GM10248 (cell line): ENCODE measurements around the gene ITPR1.

ENCODE experiments used
- CTCF ChIA-PET: fragments of 300-600 bp; sonication (Branson Sonifier 250); formaldehyde crosslinking; extraction: SDS; loops from one replicate; lab custom pipeline; 2021; ENCODE audit warnings: antibody characterized with exemption; lab: Yijun Ruan, JAX
- POLR2A ChIA-PET: fragments of 350-650 bp; sonication (Branson Sonifier 250); formaldehyde crosslinking; extraction: SDS; loops from one replicate; lab custom pipeline; 2020; ENCODE audit warnings: antibody characterized with exemption; lab: Yijun Ruan, JAX
- DNase-seq: peaks from one replicate; pipeline ENCODE4 v3.0.0; 2012; ENCODE audit errors: extremely low spot score
- TF ChIP-seq, protein P1 (sequence below): IDR thresholded peaks from 2 replicates; pipeline ENCODE4 v1.5.1; 2012; ENCODE audit warnings: mild to moderate bottlenecking, low read depth; ENCODE audit errors: extremely low read depth, missing control alignments, control extremely low read depth

The ITPR1 gene

DNA sequence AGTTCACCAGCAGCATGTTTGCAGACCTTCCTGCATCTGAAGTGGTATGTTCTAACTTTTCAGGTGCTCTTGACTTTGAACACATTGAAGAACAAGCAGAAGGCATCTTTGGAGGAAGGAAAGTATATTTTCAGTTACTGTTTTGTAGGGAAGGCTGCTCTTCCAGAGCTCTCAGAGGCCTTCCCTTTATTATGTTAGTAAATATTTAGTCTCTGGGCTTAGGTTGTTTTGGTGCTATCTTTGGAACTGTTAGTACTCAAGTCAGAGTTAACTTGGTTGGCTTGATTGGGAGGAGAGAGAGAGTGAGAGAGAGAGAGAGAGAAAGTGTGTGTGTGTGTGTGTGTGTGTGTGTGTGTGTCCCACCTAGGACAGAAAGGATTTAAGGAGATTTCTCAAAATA is 188.2 kb downstream of the ITPR1 start:
- POLR2A ChIA-PET, result no interaction called here
- CTCF ChIA-PET, result interaction anchor here (0.8 kb wide), 1 partner anchor 10 kb away, joined by 3 read pairs; no protein-coding TSS in a partner anchor
- no peak for DNase-seq
- TF ChIP-seq, protein P1, sequence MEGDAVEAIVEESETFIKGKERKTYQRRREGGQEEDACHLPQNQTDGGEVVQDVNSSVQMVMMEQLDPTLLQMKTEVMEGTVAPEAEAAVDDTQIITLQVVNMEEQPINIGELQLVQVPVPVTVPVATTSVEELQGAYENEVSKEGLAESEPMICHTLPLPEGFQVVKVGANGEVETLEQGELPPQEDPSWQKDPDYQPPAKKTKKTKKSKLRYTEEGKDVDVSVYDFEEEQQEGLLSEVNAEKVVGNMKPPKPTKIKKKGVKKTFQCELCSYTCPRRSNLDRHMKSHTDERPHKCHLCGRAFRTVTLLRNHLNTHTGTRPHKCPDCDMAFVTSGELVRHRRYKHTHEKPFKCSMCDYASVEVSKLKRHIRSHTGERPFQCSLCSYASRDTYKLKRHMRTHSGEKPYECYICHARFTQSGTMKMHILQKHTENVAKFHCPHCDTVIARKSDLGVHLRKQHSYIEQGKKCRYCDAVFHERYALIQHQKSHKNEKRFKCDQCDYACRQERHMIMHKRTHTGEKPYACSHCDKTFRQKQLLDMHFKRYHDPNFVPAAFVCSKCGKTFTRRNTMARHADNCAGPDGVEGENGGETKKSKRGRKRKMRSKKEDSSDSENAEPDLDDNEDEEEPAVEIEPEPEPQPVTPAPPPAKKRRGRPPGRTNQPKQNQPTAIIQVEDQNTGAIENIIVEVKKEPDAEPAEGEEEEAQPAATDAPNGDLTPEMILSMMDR, result no peak

DNA sequence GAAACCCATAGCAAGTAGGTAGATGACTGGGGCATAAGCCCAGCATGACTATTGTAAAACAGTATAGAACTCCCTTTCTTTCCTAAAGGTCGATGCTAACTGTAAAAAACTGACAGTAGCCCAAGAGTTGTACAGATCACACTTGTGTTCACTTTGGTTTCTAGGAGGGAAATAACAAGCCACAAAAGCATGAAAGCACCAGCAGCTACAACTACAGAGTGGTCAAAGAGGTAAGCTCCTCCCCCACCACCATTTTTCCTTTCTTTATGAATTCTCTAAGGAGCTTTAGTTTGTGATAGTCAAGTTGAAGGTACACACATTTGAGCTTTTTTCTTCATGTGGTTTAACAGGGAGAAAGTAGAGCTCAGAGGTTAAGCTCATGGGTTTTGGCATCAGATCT is 191.0 kb downstream of the ITPR1 start:
- CTCF ChIA-PET, result interaction anchor here (1.0 to 1.8 kb wide), 7 partner anchors 8 to 334 kb away, joined by 3 to 9 read pairs (median 4); no protein-coding TSS in a partner anchor

DNA sequence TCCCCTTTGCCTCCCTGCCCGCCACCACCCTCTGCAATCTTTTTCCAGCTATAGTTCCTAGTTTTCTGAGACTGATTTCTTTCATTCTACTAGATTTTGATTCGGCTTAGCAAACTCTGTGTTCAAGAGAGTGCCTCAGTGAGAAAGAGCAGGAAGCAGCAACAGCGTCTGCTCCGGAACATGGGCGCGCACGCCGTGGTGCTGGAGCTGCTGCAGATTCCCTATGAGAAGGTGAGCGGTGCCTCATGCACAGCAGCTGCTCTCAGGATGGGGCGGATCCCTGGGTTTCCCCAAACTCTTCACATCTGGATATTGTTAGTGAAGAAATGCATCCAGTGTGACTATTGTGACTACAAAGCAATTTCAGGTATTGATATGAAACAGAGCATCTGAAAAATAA is 191.8 kb downstream of the ITPR1 start:
- ChIA-PET CTCF (interaction anchor here (1.0 to 1.8 kb wide), 7 partner anchors 9 to 335 kb away, joined by 3 to 9 read pairs (median 4); no protein-coding TSS in a partner anchor), POLR2A (no interaction called here)
- TF ChIP-seq, protein P1, result no peak
- DNase-seq, result no peak

More for the DNA sequence above, 191.0 kb downstream of the ITPR1 start:
- TF ChIP-seq, protein P1, result no peak
- DNase-seq, result no peak
- POLR2A ChIA-PET, result no interaction called here

DNA sequence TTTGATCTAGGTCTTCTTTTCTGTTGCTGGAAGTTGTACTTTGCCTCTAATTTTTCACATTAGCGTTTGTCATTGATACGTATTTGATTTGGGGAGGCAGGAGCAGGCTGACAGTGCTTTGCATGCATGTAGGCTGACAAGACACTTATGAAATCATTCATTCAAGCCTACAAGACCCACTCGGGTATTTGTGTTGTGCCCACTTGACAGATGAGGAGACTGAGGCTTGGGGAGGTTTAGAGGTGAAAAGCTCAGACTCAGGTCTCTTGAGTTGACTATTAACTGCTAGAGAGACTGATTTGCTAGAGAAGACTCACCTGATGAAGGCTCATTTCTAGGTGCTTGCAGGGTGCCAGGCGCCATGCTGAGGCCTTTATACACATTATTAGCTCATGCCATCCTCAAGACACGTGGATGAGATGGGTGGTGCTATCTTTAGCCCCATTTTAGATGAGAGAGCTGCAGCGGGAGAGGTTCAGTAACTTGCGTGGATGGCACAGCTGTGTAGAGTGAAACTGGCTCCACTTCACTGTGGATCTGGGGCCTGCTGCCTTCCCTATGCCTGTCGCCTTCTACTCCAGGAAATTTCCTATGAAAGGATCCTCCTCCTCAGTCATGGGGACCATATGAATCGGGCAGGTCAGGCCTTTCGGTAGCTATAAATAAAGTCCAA is 192.7 kb downstream of the ITPR1 start:
- ChIA-PET POLR2A (no interaction called here), CTCF (interaction anchor here (1.4 to 3.0 kb wide), 5 partner anchors 10 to 372 kb away, joined by 3 to 16 read pairs (median 5); no protein-coding TSS in a partner anchor)
- no peak for DNase-seq

DNA sequence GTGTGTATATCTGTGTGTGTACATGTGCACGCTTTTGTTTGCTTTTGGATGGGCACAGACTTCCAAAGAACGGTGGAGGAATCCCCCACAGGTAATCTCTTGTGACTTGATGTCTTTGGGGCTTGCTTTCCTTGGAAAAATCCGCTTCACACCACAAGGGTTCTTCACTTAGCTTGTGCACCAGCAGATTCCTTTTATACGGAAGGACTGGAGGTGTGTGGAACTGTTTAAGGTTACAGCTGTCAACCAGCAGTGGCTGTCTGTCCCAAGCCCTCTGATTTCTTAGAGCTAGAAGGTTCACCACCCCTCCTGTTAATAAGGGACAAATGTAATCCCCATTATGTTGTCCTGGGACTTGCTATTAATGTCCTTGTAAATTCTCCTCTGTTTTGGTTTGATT is 193.5 kb downstream of the ITPR1 start:
- DNase-seq, result no peak
- CTCF ChIA-PET, result interaction anchor here (1.2 to 3.0 kb wide), 7 partner anchors 11 to 371 kb away, joined by 3 to 16 read pairs (median 3); no protein-coding TSS in a partner anchor
- POLR2A ChIA-PET, result no interaction called here
- TF ChIP-seq, protein P1, result no peak

More for the DNA sequence above, 192.7 kb downstream of the ITPR1 start:
- TF ChIP-seq, protein P1, result no peak

DNA sequence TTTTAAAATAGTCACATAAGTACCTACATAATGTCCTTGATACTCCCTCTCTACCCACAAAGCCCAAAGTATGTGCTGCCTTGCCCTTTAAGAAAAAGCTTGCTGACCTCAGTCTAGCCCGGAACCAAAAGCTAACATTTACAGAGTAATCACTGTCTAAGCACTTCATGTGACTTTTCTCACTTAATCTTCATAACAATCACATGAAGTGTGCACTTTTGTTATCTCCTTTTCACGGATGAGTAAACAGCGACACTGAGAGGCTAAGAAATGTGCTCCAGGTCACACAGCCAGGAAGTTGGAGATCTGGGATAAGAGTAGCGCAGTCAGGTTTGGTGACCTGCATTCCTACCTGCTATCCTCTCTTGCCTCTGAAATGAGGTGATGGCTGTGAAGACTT is 194.0 kb downstream of the ITPR1 start:
- CTCF ChIA-PET, result interaction anchor here (1.2 to 3.0 kb wide), 6 partner anchors 11 to 370 kb away, joined by 3 to 16 read pairs (median 3); no protein-coding TSS in a partner anchor
- no peak for DNase-seq
- TF ChIP-seq, protein P1, result no peak
- POLR2A ChIA-PET, result no interaction called here
